PFSK-1 (cell line): ENCODE data around the gene ZNF407.

Source experiments
- SIN3A ChIP-seq: IDR thresholded peaks from 2 replicates; pipeline ENCODE4 v1.6.1; 2012; ENCODE audit warnings: mild to moderate bottlenecking, low read length, moderate library complexity, borderline replicate concordance; ENCODE audit not compliant: insufficient read depth
- TAF1 ChIP-seq: IDR thresholded peaks from 2 replicates; pipeline ENCODE4 v1.6.1; 2012; ENCODE audit warnings: low read length, control low read depth, borderline replicate concordance; ENCODE audit not compliant: insufficient read depth

GRCh38 chr18:74699455-74699854 lies 101.8 kb downstream of the ZNF407 start:
- TF ChIP-seq TAF1 (no peak), SIN3A (no peak)
